Heart left ventricle (tissue), 16 donors: ENCODE measurements around the gene KDM7A. TPM values are rescaled to one million over a fixed set of nuclear protein-coding genes. Genes with fewer than 3 reads are reported as not detected.

Experiments
- ATAC-seq, 4 donors: fragments of 200-7000 bp; cut with Tn5 transposase; one replicate each; pipeline ENCODE4 v1.9.1; 2020 to 2022; ENCODE audit warnings: moderate library complexity in 4 of 4, mild to moderate bottlenecking in 3 of 4, moderate number of reproducible peaks in 1 of 4
- DNase-seq, 5 donors: peaks; one replicate each; pipeline ENCODE4 v3.0.0-alpha.2; 2020
- H3K27ac ChIP-seq, 12 donors: fragments of 200-600 bp; sonication (generic) in 4 of 12; one replicate each; pipeline versions ENCODE4 v1.5.0 to v1.8.0; 2016 to 2022; ENCODE audit warnings: mild to moderate bottlenecking in 2 of 12
- H3K27me3 ChIP-seq, 9 donors: fragments of 200-600 bp; sonication (generic) in 2 of 9; one replicate each; pipeline versions ENCODE4 v1.5.1 to v1.8.0; 2016 to 2022; ENCODE audit warnings: mild to moderate bottlenecking in 3 of 9
- H3K36me3 ChIP-seq, 9 donors: fragments of 200-600 bp; sonication (generic) in 2 of 9; one replicate each; pipeline versions ENCODE4 v1.5.0 to v1.8.0; 2018 to 2022; ENCODE audit warnings: mild to moderate bottlenecking in 2 of 9
- H3K4me1 ChIP-seq, 12 donors: fragments of 200-600 bp; sonication (generic) in 4 of 12; one replicate each; pipeline versions ENCODE4 v1.5.0 to v1.8.0; 2016 to 2022; ENCODE audit warnings: mild to moderate bottlenecking in 3 of 12
- H3K4me3 ChIP-seq, 12 donors: fragments of 200-600 bp; sonication (generic) in 4 of 12; one replicate each; pipeline versions ENCODE4 v1.5.0 to v1.8.0; 2017 to 2022; ENCODE audit warnings: mild to moderate bottlenecking in 9 of 12, moderate library complexity in 4 of 12
- H3K9me3 ChIP-seq, 12 donors: fragments of 200-600 bp; sonication (generic) in 4 of 12; one replicate each; pipeline versions ENCODE4 v1.5.0 to v1.8.0; 2016 to 2022; ENCODE audit warnings: mild to moderate bottlenecking in 1 of 12
- CTCF ChIP-seq, 12 donors: fragments of 200-600 bp; sonication (generic) in 4 of 12; IDR thresholded peaks; one replicate each; pipeline versions ENCODE4 v1.5.0 to v1.8.0; 2018 to 2022; ENCODE audit warnings: antibody characterized with exemption in 12 of 12, mild to moderate bottlenecking in 5 of 12
- POLR2A ChIP-seq, 2 donors: fragments of 450-650 bp; IDR thresholded peaks; one replicate each; pipeline ENCODE4 v1.6.1; 2017; ENCODE audit warnings: antibody characterized with exemption in 2 of 2, mild to moderate bottlenecking in 2 of 2, moderate library complexity in 2 of 2
- WGBS, 4 donors: extraction: QIAGEN DNeasy Blood & Tissue Kit in 2 of 4; methylation state at CpG; one replicate each; pipeline versions ENCODE4 v1.1.5 to v1.1.7; 2013 to 2018; 5-methylcytosine and 5-hydroxymethylcytosine counted together
- intact Hi-C, 10 donors: fragments of 100-400 bp; cut with DNase I; formaldehyde crosslinking; loops; one replicate each; pipeline versions ENCODE4 v1.11.1 to v1.14.2; 2022
- polyA plus RNA-seq, 2 donors: library from polyadenylated mRNA; stranded (reverse); fragments of 200-250 nt; gene quantifications; one replicate each; pipeline ENCODE4 v1.2.3, GENCODE V29; 2013
- total RNA-seq, 9 donors: library from RNA; depleted of rRNA in 2 of 9; stranded (reverse); fragments of >200 nt in 2 of 9; fragmentation: NEBNext Ultra II Directional in 3 of 9; extraction: Animal tissue kit (Norgen Biotek cat#: 25700) in 3 of 9; gene quantifications; one replicate each; pipeline versions ENCODE4 v1.1.0 to v1.2.4, GENCODE V29; 2016 to 2023
- donor health status: ischemic (EF 13 %, LVEDD 7.1; RV severe dilation, severe dysfunction).
- donor health status: healthy with polysubstance abuse.
- donor health status: DM: no; HTN: yes; CAD: no.
- donor health status: DM: no; HTN: no; CAD: no.
- donor health status: ischemic (EF 25% LVEDD 6.9; RV normal size, moderate dysfunction).
- donor health status: ischemic (EF 25% LVEDD 5.7; RV mildly dilated, moderate dysfunction).
- donor health status: healthy.
- donor health status: DM: yes; HTN: yes; CAD: no.
- donor health status: ischemic (EF 35%, LVEDD 5.7; RV mildly dilated, moderate dysfunction).
- donor health status: nonischemic (EF 11% LVEDD 7.7; RV severe dilation, severe dysfunction).
- donor health status: DM: yes; HTN: yes; CAD: no.
- donor health status: PGD.
- donor health status: ischemic (EF 29% LVEDD 5.4; RV normal size, mild dysfunction).
- donor health status: nonischemic (EF 23%, LVEDD 6.1; RV moderate dilation, normal function).

Gene KDM7A
- total and polyA plus RNA-seq, 11 donors: 3.0 to 18.7 (median 9.1) TPM

DNA sequence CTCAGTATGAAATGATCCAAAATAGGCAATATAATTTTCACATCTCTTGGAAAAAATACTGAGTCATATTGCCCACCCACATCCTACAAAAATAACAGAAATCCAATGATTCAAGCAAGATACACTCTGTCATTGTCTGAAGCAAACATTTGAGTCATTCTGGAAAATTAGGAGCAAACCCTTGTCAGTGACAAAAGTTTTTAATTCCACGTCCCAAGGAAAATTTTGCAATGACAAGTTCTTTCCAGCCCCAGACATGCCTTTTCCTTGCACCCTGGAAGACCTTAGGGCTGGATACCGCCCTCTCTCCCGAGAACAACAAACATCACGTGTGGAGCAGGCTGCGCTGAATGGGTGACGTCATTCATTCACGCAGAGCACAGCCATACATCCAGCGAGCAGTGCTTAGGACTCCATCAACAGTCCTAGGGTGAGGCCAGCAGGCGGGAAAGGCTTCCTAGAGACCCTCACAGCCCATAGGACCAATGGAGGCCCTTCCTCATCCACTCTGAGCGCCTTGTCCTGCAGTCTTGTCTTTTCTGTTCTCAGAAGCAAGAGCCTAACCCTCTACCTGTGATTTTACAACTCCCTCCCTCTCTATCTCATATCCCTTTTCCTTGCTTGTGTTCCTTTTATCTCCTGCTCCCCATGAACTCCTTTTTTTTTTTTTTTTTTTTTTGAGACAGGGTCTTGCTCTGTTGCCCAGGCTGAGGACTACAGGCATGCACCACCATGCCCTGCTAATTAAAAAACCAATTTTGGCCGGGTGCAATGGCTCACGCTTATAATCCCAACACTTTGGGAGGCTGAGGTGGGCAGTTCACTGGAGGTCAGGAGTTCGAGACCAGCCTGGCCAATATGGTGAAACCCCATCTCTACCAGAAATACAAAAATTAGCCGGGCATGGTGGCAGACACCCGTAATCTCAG, 23.5 kb upstream of the KDM7A start:
- no peaks in the 10 kb centered on the region for H3K27me3 ChIP-seq
- H3K9me3 ChIP-seq: peaks cover 0 to 20% (median 0%) of the 10 kb centered on the region in 12 donors
- H3K4me1 ChIP-seq: peaks cover 0 to 6% (median 0%) of the 10 kb centered on the region in 12 donors
- 78 to 90% (median 82%) methylated on average over 15 of the region's 15 CpGs for WGBS, 4 donors
- TF ChIP-seq CTCF (IDR thresholded peaks at IDR 0.05) (no peak), POLR2A (IDR thresholded peaks at IDR 0.05) (no peak)
- ATAC-seq (peak; percentile 73 to 89 (median 88)), DNase-seq (peak in 3 of 5 donors; percentile 28 to 40 (median 33))
- no peak overlapping the region for H3K4me3 ChIP-seq
- H3K27ac ChIP-seq: peak overlapping the region in 2 of 12 donors; percentile 27 to 29
- intact Hi-C loops: no loop called here
- H3K36me3 ChIP-seq: no peaks in the 10 kb centered on the region

GRCh38 chr7:140197938-140198337, 21.2 kb upstream of the KDM7A start:
- no peak for ATAC-seq
- TF ChIP-seq CTCF (IDR thresholded peaks at IDR 0.05) (no peak), POLR2A (IDR thresholded peaks at IDR 0.05) (no peak)
- DNase-seq: no peak
- H3K36me3 ChIP-seq: no peaks in the 10 kb centered on the region
- H3K27me3 ChIP-seq: no peaks in the 10 kb centered on the region
- H3K27ac ChIP-seq: no peak overlapping the region
- intact Hi-C loops: loop anchor here in 1 of 10 donors (2.0 kb wide), 1 partner anchor 17 kb away; no protein-coding TSS in a partner anchor
- no peak overlapping the region for H3K4me3 ChIP-seq
- 89 to 95% (median 93%) methylated on average over 2 of the region's 2 CpGs for WGBS, 4 donors
- peaks cover 0 to 6% (median 0%) of the 10 kb centered on the region in 12 donors for H3K4me1 ChIP-seq
- peaks cover 0 to 17% (median 0%) of the 10 kb centered on the region in 12 donors for H3K9me3 ChIP-seq

GRCh38 chr7:140197218-140197890, 20.6 kb upstream of the KDM7A start:
- intact Hi-C loops: loop anchor here in 1 of 10 donors (2.0 kb wide), 1 partner anchor 17 kb away; no protein-coding TSS in a partner anchor
- H3K36me3 ChIP-seq: no peaks in the 10 kb centered on the region
- WGBS, 4 donors: 85 to 90% (median 89%) methylated on average over 9 of the region's 9 CpGs
- H3K4me3 ChIP-seq: no peak overlapping the region
- no peak overlapping the region for H3K27ac ChIP-seq
- no peaks in the 10 kb centered on the region for H3K27me3 ChIP-seq
- peaks cover 0 to 10% (median 0%) of the 10 kb centered on the region in 12 donors for H3K4me1 ChIP-seq
- TF ChIP-seq CTCF (IDR thresholded peaks at IDR 0.05): no peak
- no peak for TF ChIP-seq POLR2A (IDR thresholded peaks at IDR 0.05)
- ATAC-seq: no peak
- H3K9me3 ChIP-seq: peaks cover 0 to 14% (median 0%) of the 10 kb centered on the region in 12 donors
- DNase-seq: no peak
